H1 (cell line): ENCODE data around the gene LINGO4. TPM values are rescaled to one million over a fixed set of nuclear protein-coding genes. Genes with fewer than 3 reads are reported as not detected.

Experiments used
- CHD1 ChIP-seq: IDR thresholded peaks from 2 replicates; pipeline ENCODE4 v1.6.1; 2012; ENCODE audit warnings: low read depth, low read length, improper control_type of control experiment
- TAF1 ChIP-seq: IDR thresholded peaks from 2 replicates; pipeline ENCODE4 v1.6.1; 2011; ENCODE audit warnings: mild to moderate bottlenecking, low read depth, low read length
- polyA plus RNA-seq, 7 experiments: library from polyadenylated mRNA; depleted of rRNA in 3 of 7; stranded (reverse) in 5 of 7; unstranded in 2 of 7; fragments of >200 nt in 5 of 7; fragments of 200-250 nt in 2 of 7; gene quantifications; 1 replicate in 5 of 7; 2 replicates in 1 of 7; 4 replicates in 1 of 7; pipeline versions ENCODE4 v1.2.1 to v1.2.3, GENCODE V29; 2011 to 2013; ENCODE audit warnings: missing spikeins in 2 of 7, mixed read lengths in 2 of 7
- total RNA-seq: library from RNA; stranded (reverse); fragmentation: NEBNext Ultra II Directional; extraction: Animal tissue kit (Norgen Biotek cat#: 25700); gene quantifications from 2 replicates; pipeline ENCODE4 v1.2.1, GENCODE V29; 2021
- TF ChIP-seq, protein P1 (sequence below): fragments of 300-600 bp; sonication (generic); IDR thresholded peaks from 2 replicates; pipeline ENCODE4 v1.7.1; 2012; ENCODE audit warnings: low read length, moderate library complexity, mild to moderate bottlenecking, inconsistent platforms; ENCODE audit not compliant: insufficient replicate concordance

LINGO4 gene
- total and polyA plus RNA-seq, 2 of the 8 experiments (the other 6 are each of a cell fraction or from before 2014, with no cell fraction given): 0.03 TPM; not detected in 1

DNA sequence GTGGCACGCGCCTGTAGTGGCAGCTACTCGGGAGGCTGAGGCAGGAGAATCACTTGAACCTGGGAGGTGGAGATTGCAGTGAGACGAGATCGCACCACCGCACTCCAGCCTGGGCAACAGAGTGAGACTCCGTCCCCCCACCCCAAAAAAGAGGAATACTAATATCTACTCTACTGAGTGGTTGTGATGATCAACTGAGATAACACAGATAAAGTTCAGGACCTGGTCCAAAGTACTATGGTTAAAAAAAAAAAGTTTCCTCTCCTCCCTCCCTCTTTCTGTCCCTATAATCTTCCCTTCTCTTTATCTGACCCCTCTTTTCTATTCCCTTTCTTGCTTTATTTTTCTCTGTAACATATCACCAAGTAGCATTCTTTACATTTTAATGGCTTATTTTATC is 30.4 kb upstream of the LINGO4 start (continued):
- TF ChIP-seq, protein P1, sequence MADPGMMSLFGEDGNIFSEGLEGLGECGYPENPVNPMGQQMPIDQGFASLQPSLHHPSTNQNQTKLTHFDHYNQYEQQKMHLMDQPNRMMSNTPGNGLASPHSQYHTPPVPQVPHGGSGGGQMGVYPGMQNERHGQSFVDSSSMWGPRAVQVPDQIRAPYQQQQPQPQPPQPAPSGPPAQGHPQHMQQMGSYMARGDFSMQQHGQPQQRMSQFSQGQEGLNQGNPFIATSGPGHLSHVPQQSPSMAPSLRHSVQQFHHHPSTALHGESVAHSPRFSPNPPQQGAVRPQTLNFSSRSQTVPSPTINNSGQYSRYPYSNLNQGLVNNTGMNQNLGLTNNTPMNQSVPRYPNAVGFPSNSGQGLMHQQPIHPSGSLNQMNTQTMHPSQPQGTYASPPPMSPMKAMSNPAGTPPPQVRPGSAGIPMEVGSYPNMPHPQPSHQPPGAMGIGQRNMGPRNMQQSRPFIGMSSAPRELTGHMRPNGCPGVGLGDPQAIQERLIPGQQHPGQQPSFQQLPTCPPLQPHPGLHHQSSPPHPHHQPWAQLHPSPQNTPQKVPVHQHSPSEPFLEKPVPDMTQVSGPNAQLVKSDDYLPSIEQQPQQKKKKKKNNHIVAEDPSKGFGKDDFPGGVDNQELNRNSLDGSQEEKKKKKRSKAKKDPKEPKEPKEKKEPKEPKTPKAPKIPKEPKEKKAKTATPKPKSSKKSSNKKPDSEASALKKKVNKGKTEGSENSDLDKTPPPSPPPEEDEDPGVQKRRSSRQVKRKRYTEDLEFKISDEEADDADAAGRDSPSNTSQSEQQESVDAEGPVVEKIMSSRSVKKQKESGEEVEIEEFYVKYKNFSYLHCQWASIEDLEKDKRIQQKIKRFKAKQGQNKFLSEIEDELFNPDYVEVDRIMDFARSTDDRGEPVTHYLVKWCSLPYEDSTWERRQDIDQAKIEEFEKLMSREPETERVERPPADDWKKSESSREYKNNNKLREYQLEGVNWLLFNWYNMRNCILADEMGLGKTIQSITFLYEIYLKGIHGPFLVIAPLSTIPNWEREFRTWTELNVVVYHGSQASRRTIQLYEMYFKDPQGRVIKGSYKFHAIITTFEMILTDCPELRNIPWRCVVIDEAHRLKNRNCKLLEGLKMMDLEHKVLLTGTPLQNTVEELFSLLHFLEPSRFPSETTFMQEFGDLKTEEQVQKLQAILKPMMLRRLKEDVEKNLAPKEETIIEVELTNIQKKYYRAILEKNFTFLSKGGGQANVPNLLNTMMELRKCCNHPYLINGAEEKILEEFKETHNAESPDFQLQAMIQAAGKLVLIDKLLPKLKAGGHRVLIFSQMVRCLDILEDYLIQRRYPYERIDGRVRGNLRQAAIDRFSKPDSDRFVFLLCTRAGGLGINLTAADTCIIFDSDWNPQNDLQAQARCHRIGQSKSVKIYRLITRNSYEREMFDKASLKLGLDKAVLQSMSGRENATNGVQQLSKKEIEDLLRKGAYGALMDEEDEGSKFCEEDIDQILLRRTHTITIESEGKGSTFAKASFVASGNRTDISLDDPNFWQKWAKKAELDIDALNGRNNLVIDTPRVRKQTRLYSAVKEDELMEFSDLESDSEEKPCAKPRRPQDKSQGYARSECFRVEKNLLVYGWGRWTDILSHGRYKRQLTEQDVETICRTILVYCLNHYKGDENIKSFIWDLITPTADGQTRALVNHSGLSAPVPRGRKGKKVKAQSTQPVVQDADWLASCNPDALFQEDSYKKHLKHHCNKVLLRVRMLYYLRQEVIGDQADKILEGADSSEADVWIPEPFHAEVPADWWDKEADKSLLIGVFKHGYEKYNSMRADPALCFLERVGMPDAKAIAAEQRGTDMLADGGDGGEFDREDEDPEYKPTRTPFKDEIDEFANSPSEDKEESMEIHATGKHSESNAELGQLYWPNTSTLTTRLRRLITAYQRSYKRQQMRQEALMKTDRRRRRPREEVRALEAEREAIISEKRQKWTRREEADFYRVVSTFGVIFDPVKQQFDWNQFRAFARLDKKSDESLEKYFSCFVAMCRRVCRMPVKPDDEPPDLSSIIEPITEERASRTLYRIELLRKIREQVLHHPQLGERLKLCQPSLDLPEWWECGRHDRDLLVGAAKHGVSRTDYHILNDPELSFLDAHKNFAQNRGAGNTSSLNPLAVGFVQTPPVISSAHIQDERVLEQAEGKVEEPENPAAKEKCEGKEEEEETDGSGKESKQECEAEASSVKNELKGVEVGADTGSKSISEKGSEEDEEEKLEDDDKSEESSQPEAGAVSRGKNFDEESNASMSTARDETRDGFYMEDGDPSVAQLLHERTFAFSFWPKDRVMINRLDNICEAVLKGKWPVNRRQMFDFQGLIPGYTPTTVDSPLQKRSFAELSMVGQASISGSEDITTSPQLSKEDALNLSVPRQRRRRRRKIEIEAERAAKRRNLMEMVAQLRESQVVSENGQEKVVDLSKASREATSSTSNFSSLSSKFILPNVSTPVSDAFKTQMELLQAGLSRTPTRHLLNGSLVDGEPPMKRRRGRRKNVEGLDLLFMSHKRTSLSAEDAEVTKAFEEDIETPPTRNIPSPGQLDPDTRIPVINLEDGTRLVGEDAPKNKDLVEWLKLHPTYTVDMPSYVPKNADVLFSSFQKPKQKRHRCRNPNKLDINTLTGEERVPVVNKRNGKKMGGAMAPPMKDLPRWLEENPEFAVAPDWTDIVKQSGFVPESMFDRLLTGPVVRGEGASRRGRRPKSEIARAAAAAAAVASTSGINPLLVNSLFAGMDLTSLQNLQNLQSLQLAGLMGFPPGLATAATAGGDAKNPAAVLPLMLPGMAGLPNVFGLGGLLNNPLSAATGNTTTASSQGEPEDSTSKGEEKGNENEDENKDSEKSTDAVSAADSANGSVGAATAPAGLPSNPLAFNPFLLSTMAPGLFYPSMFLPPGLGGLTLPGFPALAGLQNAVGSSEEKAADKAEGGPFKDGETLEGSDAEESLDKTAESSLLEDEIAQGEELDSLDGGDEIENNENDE: no peak
- no peak for TF ChIP-seq CHD1
- no peak for TF ChIP-seq TAF1
